CD4-positive, alpha-beta T cell (primary cell): ENCODE measurements around the gene MEST. TPM values are rescaled to one million over a fixed set of nuclear protein-coding genes. Genes with fewer than 3 reads are reported as not detected.
"Not testable (repeated sequence)": the region's sequence is repeated elsewhere in the genome, so short reads cannot be mapped to it uniquely, and the experiment has no call there.

Source experiments
- ATAC-seq: fragments of 200-7000 bp; cut with Tn5 transposase; one replicate; pipeline ENCODE4 v1.10.0; 2022; ENCODE audit warnings: mild to moderate bottlenecking; ENCODE audit not compliant: poor library complexity
- CTCF ChIA-PET: fragments of 350-600 bp; sonication (Branson Sonifier 250); formaldehyde crosslinking; loops from one replicate; lab custom pipeline; 2021; ENCODE audit warnings: antibody characterized with exemption, inconsistent platforms; lab: Charles Lee
- POLR2A ChIA-PET: fragments of 350-600 bp; sonication (Branson Sonifier 250); formaldehyde crosslinking; loops from one replicate; lab custom pipeline; 2021; ENCODE audit warnings: antibody characterized with exemption, inconsistent platforms; lab: Charles Lee
- DNase-seq, 14 experiments: peaks; one replicate each; pipeline ENCODE4 v3.0.0-alpha.2; 2013 to 2020; ENCODE audit warnings: mixed read lengths in 2 of 14
- H3K27ac ChIP-seq, 2 donors: one replicate each; pipeline versions ENCODE4 v1.5.1 to v1.7.0; 2013; ENCODE audit warnings: low read length in 2 of 2, low read depth in 1 of 2, mild to moderate bottlenecking in 1 of 2
- H3K27me3 ChIP-seq, 2 experiments: 1 replicate in 1 of 2; 2 replicates in 1 of 2; pipeline versions ENCODE4 v1.6.1 to v1.7.0; 2013; ENCODE audit warnings: low read length in 2 of 2, control low read depth in 1 of 2, mild to moderate bottlenecking in 1 of 2, moderate library complexity in 1 of 2; ENCODE audit not compliant: insufficient read depth in 2 of 2, control insufficient read depth in 1 of 2
- H3K36me3 ChIP-seq: one replicate; pipeline ENCODE4 v1.6.1; 2013; ENCODE audit warnings: low read length, control low read depth; ENCODE audit not compliant: insufficient read depth
- H3K4me1 ChIP-seq: one replicate; pipeline ENCODE4 v1.6.1; 2013; ENCODE audit warnings: low read length, control low read depth; ENCODE audit not compliant: insufficient read depth
- H3K4me3 ChIP-seq: one replicate; pipeline ENCODE4 v1.5.1; 2013; ENCODE audit warnings: mild to moderate bottlenecking, low read length, moderate library complexity
- H3K9me3 ChIP-seq, 2 experiments: 1 replicate in 1 of 2; 2 replicates in 1 of 2; pipeline versions ENCODE4 v1.6.1 to v1.7.0; 2013; ENCODE audit warnings: low read length in 2 of 2, mild to moderate bottlenecking in 2 of 2, control low read depth in 1 of 2, moderate library complexity in 1 of 2; ENCODE audit not compliant: control insufficient read depth in 1 of 2, insufficient read depth in 1 of 2
- H3K27ac Mint-ChIP-seq: one replicate; pipeline ENCODE4 v1.8.0; 2020; ENCODE audit warnings: mixed read lengths
- H3K27me3 Mint-ChIP-seq: one replicate; pipeline ENCODE4 v1.8.0; 2021; ENCODE audit warnings: mixed read lengths
- H3K36me3 Mint-ChIP-seq: one replicate; pipeline ENCODE4 v1.8.0; 2021; ENCODE audit warnings: low read depth, mixed read lengths
- H3K4me1 Mint-ChIP-seq: one replicate; pipeline ENCODE4 v1.8.0; 2021; ENCODE audit warnings: low read depth, mixed read lengths
- H3K4me3 Mint-ChIP-seq: one replicate; pipeline ENCODE4 v1.8.0; 2020; ENCODE audit warnings: mild to moderate bottlenecking, mixed read lengths
- H3K9me3 Mint-ChIP-seq: one replicate; pipeline ENCODE4 v1.8.0; 2020; ENCODE audit warnings: mixed read lengths
- intact Hi-C, 2 experiments: fragments of 100-400 bp; cut with DNase I in 1 of 2; cut with micrococcal nuclease in 1 of 2; formaldehyde crosslinking; loops; one replicate each; pipeline versions ENCODE4 v1.15.1 to v1.9.0; 2023 to 2025; cut with DNase I, micrococcal nuclease
- total RNA-seq, 174 experiments: library from RNA in 2 of 174; stranded (reverse) in 2 of 174; gene quantifications; one replicate each; pipeline ENCODE4 v1.2.3 and lab custom pipeline; 2021 to 2026
- TF ChIP-seq, protein P1 (sequence below): fragments of 200-600 bp; IDR thresholded peaks from one replicate; pipeline ENCODE4 v1.8.0; 2022; ENCODE audit warnings: antibody characterized with exemption, mild to moderate bottlenecking

The MEST gene
- total RNA-seq, 2 experiments from 2014 or later = 2.7 to 2.9 TPM

DNA sequence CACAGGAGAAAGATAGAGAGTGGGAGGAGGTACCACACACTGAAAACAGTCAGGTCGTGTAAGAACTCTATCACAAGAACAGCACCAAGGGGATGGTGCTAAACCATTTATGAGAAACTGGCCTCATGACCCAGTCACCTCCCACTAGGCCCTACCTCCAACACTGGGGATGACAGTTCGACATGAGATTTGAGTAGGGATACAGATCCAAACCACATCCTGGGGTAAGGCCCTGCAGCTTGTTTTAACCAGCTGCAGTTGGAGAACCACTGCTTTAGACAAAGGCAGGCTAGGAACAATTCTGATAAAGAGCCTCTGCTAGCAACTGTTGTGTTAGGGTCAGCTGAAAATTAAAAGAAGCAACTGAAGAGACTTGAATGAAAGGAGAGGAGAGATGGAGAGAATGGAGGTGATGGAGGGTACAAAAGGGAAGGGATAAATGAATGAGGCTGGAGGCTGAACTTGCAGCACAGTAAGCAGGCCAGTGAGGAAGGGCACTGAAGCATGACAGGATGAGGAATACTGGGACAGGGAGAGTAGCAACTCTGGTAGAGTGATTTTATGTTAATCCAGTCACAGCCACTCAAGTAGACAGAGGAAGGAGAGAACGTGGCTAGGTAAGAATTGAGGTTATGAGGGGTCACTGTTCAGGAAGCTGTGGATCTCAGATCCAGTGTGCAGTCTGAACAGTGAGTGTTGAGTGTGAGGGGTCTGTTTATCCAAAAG lies 23.6 kb downstream of the MEST start:
- Mint-ChIP-seq H3K27ac (no peak overlapping the region), H3K4me1 (no peaks in the 10 kb centered on the region), H3K27me3 (no peaks in the 10 kb centered on the region), H3K9me3 (no peaks in the 10 kb centered on the region), H3K4me3 (no peak overlapping the region), H3K36me3 (no peaks in the 10 kb centered on the region)
- CTCF ChIA-PET = no interaction called here
- H3K9me3 ChIP-seq = no peaks in the 10 kb centered on the region
- H3K27ac ChIP-seq = no peak overlapping the region
- no peaks in the 10 kb centered on the region for H3K4me1 ChIP-seq
- H3K36me3 ChIP-seq = peaks cover 2% of the 10 kb centered on the region
- DNase-seq (no peak), ATAC-seq (no peak)
- POLR2A ChIA-PET = no interaction called here
- TF ChIP-seq, protein P1, sequence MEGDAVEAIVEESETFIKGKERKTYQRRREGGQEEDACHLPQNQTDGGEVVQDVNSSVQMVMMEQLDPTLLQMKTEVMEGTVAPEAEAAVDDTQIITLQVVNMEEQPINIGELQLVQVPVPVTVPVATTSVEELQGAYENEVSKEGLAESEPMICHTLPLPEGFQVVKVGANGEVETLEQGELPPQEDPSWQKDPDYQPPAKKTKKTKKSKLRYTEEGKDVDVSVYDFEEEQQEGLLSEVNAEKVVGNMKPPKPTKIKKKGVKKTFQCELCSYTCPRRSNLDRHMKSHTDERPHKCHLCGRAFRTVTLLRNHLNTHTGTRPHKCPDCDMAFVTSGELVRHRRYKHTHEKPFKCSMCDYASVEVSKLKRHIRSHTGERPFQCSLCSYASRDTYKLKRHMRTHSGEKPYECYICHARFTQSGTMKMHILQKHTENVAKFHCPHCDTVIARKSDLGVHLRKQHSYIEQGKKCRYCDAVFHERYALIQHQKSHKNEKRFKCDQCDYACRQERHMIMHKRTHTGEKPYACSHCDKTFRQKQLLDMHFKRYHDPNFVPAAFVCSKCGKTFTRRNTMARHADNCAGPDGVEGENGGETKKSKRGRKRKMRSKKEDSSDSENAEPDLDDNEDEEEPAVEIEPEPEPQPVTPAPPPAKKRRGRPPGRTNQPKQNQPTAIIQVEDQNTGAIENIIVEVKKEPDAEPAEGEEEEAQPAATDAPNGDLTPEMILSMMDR = no peak
- intact Hi-C loops = no loop called here
- no peak overlapping the region for H3K4me3 ChIP-seq
- no peaks in the 10 kb centered on the region for H3K27me3 ChIP-seq

DNA sequence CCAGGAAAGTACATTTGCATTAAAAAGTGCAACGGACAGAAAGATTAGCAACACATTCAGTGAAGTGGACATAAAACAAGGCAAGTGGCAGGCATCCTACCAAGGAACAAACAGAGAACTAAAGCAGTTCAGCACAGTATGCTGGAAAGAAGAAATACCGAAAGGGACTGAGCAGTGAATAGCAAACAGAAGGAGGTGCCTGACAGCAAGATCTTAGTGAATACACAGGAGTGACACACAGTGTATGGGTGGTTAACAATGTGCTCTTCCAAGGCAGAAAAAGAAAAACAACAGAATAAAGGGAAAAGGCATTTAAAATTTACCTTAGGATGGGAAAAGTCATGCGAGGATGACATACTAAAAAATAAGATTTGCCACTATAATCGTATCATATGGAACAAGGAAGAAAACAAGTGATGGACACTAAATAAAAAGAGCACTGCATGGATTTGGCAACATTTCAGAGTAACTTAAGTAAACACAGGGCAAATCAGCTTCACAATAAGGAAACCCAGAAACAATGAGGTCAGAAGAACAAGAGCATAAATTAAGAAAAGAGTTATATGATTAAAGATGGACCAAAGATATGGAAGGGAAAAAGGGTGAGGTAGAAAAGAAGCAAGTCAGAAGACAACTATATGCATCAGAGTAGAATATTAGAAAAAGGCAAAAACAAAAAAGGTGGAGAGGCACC lies 29.5 kb downstream of the MEST start:
- intact Hi-C loops = no loop called here
- H3K36me3 ChIP-seq = peaks cover 5% of the 10 kb centered on the region
- no peaks in the 10 kb centered on the region for H3K27me3 Mint-ChIP-seq
- H3K9me3 Mint-ChIP-seq = no peaks in the 10 kb centered on the region
- H3K4me3 ChIP-seq = no peak overlapping the region
- DNase-seq = no peak
- POLR2A ChIA-PET = interaction anchor here (0.6 kb wide), 1 partner anchor 38 kb away, joined by 3 read pairs; no protein-coding TSS in a partner anchor
- no peak overlapping the region for H3K27ac Mint-ChIP-seq
- no peaks in the 10 kb centered on the region for H3K4me1 Mint-ChIP-seq
- CTCF ChIA-PET = no interaction called here
- no peak overlapping the region for H3K4me3 Mint-ChIP-seq
- no peaks in the 10 kb centered on the region for H3K4me1 ChIP-seq
- H3K27me3 ChIP-seq = no peaks in the 10 kb centered on the region
- no peak overlapping the region for H3K27ac ChIP-seq
- no peak for ATAC-seq
- TF ChIP-seq, protein P1 = no peak
- H3K9me3 ChIP-seq = no peaks in the 10 kb centered on the region
- no peaks in the 10 kb centered on the region for H3K36me3 Mint-ChIP-seq

DNA sequence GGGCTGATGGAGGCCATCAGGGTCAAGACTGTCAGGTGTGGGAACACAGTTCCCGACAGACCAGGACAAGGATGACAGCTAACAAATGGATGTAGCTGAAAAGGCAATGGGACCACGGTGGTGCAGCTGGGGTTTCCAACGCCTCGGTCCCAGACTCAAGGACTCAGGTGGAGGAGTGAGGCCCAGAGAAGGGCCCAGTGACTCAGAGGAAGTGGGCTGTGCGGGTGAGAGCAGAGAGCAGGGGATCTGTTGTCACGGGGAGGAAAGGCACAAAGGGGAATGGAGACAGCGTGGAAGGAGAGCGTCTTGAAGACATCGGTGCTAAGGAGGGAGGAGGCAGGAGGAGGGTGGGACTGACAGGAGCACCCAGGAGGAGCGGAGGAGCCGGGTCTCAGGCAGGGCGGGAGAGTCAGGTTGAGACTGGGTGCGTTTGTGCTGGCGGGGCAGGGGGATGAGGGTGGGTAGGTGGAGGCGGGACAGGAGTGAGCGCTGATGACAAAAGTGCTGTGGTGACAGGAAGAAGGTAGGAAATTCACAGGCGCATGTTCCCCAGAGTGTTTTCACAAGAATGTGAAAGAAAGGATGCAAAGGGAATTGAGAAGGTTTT lies 31.7 kb downstream of the MEST start:
- POLR2A ChIA-PET, intact Hi-C loops, H3K9me3 Mint-ChIP-seq, H3K27me3 ChIP-seq, H3K4me1 ChIP-seq, ATAC-seq, CTCF ChIA-PET, H3K4me1 Mint-ChIP-seq, H3K27me3 Mint-ChIP-seq, H3K9me3 ChIP-seq, H3K4me3 ChIP-seq, H3K27ac ChIP-seq, H3K4me3 Mint-ChIP-seq, H3K36me3 Mint-ChIP-seq, DNase-seq, H3K27ac Mint-ChIP-seq, H3K36me3 ChIP-seq: not testable (repeated sequence)
